HTR-8/SVneo (cell line): ENCODE data around the gene SETD4.

Source experiments
- DNase-seq: peaks from one replicate; pipeline ENCODE4 v3.0.0; 2011; ENCODE audit warnings: low spot score, mixed read lengths; ENCODE audit not compliant: insufficient read length
- FAIRE-seq: peaks from 2 replicates; lab custom pipeline; 2011; peaks lifted over from hg19 to GRCh38; lab: Jason Lieb, UNC

SETD4 gene

DNA sequence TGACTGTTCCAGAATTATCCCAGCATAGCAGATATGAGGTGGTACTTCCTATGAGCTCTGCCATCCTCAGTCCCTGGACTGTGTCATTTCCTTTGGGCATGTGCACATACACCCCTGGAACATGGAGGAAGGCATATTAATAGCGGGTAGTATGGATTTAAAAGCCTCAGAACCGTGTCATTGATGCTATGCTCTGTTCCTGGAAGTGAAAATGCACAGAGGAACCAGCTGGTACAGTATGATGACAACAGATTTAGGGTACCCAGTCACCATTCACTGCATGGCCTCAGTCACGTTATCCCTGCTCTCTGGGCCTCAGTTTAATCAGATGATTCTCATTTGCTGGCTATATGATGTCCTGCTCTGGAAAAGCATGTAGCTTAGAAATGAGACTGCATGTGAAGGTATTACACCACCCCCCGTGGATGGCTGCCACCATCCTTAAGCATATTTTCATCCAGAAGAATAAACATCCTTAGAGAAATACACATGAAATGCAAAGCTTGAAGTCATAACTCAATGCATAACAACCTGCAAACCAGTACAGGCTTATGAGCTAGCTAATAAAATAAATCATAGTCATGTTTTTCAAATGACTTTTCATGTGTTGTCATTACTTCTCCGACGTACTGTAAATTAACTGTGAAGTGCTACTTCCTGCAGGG is 37.8 kb downstream of the SETD4 start:
- no peak for DNase-seq
- no peak for FAIRE-seq

- no peak for FAIRE-seq
- DNase-seq, result no peak
These were observed 39.0 kb downstream of the SETD4 start for GRCh38 chr21:36021251-36021837.

DNA sequence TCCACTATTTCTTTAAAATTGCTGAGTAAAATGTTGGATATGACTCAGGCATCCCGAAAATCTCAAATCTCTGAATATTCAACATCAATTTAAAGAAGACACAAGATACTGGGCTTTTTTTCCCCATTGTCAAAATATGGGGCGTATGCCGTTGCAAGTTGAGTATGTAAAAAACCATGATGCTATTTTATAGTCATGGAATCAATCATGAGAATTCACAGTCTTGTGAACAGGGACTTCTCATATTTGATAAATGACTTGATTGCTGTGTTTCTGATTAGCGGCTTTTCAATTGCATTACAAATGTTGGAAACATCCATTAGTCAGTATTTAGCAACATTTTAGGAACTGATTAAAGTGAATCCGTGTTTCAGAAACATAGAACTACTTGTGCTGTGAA is 45.3 kb downstream of the SETD4 start:
- DNase-seq (no peak), FAIRE-seq (no peak)

DNA sequence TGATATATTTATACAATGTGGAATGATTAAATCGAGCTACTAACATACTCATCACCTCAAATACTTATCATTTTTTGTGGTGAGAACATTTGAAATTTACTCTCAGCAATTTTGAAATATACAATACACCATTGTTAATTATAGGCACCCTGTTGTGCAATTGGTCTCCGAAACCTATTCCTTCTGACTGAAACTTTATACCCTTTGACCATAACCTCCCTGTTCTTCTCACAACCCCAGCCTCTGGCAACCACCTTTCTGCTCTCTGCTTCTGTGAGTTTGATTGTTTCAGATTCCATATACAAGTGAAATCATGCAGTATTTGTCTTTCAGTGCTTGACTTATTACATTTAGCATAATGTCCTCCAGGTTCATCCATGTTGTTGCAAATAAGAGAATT is 49.5 kb downstream of the SETD4 start:
- DNase-seq (no peak), FAIRE-seq (no peak)

DNA sequence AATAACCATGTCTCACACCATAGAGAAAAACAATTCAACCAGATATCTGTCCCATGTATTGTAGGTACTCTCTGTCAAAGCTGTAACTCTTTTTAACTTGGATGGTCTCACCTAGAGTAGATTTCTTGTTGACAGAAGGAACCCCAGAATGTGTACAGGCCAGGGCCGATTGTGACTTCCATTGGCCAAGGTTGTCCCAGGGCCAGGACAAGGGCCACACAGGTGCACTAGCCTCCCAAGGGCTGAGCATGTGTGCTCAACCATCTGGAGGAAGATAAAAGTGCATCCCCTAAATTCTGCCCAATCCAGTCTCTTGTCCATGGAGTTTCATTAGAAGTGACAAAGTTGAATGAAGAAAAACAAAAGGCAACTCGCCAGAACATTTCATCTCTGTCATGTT is 51.8 kb downstream of the SETD4 start:
- FAIRE-seq (no peak), DNase-seq (no peak)

DNA sequence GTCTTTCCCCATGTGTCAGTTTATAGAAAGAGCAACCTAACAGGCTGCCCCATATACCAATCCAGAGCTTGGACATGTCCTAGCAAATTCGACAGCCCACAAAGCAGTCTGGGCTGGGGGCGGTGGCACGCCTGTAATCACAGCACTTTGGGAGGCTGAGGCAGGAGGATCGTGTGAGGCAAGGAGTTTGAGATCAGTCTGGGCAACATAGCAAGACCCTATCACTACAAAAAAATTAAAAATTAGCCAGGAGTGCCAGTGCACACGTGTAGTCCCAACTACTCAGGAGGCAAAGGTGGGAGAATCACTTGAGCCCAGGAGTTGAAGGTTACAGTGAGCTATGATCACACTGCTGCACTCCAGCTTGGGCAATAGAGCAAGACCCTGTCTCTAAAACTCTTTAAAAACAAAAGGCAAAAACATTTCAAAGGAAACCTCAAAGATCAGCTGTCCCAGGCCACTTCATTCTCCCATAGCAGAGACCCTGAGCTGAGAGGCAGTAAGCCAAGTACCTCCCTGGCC is 54.4 kb downstream of the SETD4 start:
- no peak for DNase-seq
- FAIRE-seq, result no peak

DNA sequence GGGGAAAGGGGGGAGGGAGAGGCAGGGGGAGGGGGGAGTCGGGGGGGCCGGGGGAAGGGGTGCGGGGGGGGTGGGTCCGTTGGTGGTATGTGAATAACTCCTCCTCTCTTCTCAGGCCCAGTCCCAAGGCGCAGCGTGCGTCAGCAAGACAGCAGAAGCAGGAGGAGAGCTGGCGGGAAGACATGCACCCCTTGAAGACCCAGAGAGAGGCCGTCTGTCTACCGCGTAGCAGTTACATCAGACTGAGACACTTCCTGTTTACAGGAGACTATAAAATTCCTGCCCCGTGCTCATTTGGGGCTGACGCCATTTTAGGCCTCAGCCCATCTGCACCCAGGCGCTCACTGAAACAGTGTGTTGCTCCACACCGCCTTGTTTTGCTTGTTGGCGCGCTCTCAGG is 55.3 kb downstream of the SETD4 start:
- peak; percentile 42 for FAIRE-seq
- DNase-seq, result no peak

DNA sequence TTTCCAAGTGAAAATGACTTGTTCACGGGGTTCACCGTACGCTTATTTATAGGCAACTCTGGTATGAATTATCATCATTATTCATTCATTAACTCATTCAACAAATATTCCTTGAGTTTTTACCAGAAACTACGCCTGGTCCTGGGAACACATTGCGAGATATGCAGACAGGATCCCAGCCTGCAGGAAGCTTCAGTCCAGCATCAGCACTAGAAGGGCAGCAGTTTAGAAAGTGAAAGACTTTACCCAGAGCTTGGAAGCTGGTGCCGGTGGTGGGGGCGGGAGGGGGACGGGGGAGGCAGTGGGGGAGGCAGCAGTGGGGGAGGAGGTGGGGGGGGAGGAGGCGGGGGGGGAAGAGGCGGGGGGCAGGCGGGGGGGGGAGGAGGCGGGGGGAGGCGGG is 55.9 kb downstream of the SETD4 start:
- DNase-seq (peak; percentile 53), FAIRE-seq (no peak)

DNA sequence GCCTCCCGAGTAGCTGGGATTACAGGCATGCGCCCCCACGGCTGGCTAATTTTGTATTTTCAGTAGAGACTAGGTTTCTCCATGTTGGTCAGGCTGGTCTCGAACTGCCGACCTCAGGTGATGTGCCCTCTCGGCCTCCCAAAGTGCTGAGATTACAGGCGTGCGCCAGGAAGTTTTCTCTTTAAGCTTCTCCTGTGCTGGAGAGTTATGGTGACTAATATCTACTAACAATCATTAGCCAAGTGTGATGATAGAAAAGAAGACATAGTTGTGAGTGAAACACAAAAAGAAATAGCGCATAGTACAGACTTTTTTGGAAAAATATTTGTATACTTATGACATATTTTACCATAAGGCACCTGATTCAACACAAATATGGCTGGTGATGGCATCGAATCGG is 56.5 kb downstream of the SETD4 start:
- FAIRE-seq (no peak), DNase-seq (no peak)

- no peak for FAIRE-seq
- DNase-seq, result no peak
These were observed 64.1 kb downstream of the SETD4 start for GRCh38 chr21:35996217-35996616.

GRCh38 chr21:35995522-35996088 is 64.7 kb downstream of the SETD4 start:
- no peak for FAIRE-seq
- DNase-seq, result no peak

DNA sequence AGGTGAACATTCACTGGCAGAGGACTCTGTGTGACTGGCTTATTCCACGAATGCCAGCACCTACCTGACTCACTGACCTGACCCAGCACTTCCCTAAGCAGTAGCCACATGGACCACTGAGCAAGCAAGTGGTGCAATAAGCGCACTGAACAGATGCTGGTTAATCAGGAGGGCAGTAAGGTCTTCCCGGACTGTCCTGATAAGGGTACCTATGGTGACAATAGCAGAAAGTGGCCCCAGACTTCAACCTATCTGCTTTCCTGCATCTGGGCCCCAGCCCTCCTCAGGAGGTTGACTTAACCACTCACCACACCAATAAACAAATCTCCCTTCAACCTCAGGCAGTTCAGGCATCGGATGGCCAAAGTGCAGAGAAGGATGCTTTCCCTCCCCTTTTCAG is 65.7 kb downstream of the SETD4 start:
- no peak for DNase-seq
- FAIRE-seq, result peak; percentile 52

- FAIRE-seq, result peak; percentile 95
These were observed 66.3 kb downstream of the SETD4 start for GRCh38 chr21:35993875-35994490.

DNA sequence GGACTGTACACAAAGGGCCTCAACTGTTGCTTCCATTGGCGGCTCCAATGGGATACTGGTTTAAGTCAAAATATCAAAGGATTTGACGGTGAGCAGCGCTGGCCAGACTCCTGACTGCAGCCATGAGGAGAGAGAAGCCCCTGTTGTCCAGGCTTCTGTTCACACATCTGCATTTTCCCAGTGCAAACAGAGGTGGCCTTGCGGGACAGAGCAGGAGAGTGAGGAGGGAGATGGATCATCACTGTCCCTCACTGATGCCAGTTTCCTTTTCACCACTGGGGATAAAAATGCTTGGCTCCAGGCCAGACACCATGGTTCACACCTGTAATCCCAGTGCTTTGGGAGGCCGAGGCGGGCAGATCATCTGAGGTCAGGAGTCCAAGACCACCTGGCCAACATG is 69.2 kb downstream of the SETD4 start:
- DNase-seq (no peak), FAIRE-seq (no peak)

More at GRCh38 chr21:35993875-35994490, 66.3 kb downstream of the SETD4 start:
- no peak for DNase-seq

- FAIRE-seq, result no peak
- DNase-seq, result no peak
These were observed 69.7 kb downstream of the SETD4 start for GRCh38 chr21:35990609-35991008.

- no peak for DNase-seq
- no peak for FAIRE-seq
These were observed 71.1 kb downstream of the SETD4 start for GRCh38 chr21:35989138-35989735.

DNA sequence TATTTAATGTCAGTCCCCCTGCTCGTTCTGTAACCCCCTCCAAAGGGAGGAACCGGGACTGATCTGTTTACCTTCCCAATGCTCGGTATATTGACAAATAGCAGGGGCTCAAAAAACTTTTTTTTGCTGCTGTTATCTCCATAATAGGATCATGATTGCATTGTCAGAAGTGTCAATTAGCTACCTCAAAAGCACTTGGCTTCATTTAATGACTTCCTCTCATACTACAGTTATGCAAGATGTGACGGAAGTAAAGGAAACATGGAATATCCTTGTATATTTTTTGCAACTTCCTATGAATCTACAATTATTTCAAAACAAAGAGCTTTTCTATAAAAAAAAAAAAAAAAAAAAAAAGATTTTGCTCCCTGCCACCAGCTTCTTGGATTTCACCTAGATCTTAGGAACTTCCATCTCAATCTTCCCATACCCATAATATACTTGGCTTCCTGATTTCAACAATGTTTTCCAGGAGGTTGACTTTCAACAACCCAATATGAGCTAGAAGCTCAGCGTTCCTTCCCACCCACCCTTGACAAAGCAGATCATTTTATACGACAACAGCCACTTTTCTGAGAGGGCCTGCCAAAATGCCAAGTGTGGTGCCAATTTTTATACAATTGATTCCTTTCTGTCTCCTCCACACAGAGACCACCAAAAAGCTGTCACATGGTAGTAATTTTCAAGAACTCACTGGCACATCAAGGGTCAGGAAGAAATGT is 71.7 kb downstream of the SETD4 start:
- DNase-seq (no peak), FAIRE-seq (no peak)

DNA sequence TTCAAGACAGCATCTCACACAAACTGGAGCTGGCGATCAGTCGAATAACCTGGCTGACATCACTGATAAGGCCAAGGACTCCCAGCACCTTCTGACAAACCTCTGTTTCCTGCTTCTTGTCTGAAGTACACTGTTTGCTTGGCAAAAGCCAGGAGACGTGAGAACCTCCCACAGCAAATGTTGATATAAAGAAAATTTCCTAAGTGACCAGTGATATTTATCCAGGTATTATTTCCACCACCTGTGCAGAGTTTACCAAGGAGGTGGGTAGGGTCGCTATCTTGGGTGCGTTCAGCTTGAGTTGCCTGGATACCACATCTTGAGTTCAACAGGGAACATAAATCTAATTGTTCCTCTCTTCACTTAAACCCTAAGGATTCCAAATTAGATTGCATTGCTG is 72.9 kb downstream of the SETD4 start:
- FAIRE-seq, result no peak

GRCh38 chr21:35984654-35985361 is 75.5 kb downstream of the SETD4 start:
- DNase-seq (no peak), FAIRE-seq (no peak)

More for the DNA sequence above, 72.9 kb downstream of the SETD4 start:
- DNase-seq, result no peak
